Stimulated activated CD4-positive, alpha-beta T cell treated with anti-CD3 and anti-CD28 coated beads, Interleukin-2, amount 100 ng/mL, for 4 hours (primary cell): Measurements from ENCODE around the gene CSNK1E.
A peak's percentile ranks its signal among the peaks of the same experiment; 100 is the strongest.

ENCODE experiments used
- DNase-seq: peaks from one replicate; pipeline ENCODE4 v3.0.0-alpha.2; 2020; ENCODE audit warnings: low read depth

Gene CSNK1E

DNA sequence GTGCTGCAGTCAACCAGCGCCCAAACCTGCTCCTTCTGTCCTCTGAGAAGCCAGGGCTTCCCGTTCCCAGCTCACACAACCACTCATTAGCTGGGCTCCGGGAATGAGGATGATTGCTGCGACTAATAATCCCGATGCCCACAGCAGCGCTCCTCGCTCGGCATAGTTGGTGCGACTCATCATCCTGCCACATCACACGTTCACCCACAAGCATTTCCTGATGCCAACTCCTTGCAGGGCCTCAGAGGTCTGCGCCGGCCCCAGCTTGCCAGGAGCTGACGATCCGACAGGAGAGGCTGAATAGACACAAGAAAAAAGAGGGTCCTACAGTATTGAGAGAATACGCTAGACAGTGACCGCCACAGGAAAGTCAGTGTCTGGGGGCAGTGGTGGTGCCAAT lies 10.6 kb upstream of the CSNK1E start:
- DNase-seq = no peak

- no peak for DNase-seq
These were observed 10.2 kb upstream of the CSNK1E start for GRCh38 chr22:38327396-38327795.

DNA sequence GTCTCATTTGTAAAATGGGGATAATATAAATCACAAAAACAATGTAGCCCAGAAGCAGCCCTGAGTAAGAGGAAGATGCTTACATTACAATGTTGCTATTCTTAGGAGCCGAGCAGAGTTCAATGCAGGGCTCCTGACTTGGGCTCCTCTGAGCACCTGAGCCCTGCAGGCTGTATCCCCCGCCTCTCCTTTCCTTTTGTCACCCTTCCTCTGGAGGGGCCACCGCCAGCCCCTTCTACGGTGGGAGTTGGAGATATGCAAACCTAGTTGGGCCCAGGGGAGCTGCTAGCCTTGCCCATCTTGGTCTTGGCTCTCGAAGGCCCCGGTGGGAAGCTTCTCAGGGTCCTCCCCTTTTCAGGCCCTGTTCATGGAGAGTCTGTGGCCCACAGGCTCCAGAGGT lies 8.4 kb upstream of the CSNK1E start:
- no peak for DNase-seq

DNA sequence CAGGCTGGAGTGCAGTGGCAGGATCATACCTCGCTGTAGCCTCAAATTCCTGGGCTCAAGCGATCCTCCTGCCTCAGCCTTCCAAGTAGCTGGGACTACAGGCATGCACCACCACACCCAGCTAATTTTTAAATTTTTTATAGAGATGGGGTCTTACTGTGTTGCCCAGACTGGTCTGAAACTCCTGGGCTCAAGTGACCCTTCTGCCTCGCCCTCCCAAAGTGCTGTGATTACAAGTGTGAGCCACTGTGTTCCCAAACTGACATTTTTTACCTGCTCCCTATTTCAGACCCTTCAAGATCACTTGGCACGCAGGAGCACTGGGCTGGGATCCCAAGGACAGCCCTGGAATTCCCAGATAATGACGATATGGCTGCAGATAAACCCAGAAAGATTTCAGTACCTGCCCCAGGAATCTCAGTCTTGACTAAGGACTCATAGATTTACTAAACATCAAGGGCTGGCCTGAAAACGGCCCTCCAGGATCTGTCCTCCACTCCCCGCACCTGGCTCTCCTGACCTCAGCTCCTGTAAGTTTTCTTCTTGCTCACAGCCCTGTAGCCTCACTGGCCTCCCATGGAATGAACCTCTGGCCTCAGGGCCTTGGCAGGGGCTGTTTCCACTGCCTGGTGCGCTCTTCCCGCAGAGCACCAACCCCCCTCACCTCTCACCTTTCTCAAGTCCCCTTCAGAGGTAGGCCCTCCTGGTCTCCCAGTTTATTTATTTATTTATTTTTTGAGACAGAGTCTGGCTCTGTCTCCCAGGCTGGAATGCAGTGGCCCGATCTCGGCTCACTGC lies 3.6 kb upstream of the CSNK1E start:
- no peak for DNase-seq

DNA sequence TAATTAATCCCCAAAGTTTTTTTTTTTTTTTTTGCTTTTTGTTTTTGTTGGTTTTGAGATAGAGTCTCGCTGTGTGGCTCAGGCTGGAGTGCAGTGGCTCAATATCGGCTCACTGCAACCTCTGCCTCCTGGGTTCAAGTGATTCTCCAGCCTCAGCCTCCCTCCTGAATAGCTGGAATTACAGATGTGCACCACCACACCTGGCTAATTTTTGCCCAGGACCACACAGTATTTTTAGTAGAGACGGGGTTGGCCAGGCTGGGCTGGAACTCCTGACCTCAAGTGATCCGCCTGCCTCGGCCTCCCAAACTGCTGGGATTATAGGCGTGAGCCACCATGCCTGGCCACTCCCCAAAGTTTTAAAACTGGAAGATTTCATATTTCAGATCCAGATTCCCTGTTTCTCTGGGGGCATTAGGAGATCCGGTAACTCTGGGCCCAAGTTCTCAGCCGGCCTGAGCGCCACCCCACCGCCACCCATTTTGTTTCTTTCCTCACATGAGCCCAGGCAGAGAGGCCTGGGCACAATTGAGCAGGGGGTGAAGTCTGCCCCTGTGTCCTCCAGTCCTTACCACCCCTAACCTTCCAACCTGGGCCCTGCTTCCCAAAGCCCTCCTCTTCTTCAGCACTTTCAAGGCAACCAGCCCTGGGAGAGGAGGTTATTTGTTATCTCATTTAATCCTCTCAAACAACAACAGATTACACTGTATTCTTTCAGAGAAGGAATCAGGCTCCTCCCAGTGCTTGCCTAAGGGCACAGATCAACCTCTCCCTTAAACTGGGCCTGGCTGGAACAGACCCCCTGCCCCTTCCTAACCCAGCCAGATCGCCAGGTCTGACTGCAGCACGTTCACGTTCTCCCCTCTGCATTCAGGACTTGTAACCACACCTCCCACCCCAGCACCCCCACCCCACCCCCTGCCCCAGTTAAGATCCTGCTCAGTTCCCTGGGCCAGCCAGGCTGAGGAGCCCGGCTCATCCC lies 1.9 kb upstream of the CSNK1E start:
- DNase-seq = no peak

DNA sequence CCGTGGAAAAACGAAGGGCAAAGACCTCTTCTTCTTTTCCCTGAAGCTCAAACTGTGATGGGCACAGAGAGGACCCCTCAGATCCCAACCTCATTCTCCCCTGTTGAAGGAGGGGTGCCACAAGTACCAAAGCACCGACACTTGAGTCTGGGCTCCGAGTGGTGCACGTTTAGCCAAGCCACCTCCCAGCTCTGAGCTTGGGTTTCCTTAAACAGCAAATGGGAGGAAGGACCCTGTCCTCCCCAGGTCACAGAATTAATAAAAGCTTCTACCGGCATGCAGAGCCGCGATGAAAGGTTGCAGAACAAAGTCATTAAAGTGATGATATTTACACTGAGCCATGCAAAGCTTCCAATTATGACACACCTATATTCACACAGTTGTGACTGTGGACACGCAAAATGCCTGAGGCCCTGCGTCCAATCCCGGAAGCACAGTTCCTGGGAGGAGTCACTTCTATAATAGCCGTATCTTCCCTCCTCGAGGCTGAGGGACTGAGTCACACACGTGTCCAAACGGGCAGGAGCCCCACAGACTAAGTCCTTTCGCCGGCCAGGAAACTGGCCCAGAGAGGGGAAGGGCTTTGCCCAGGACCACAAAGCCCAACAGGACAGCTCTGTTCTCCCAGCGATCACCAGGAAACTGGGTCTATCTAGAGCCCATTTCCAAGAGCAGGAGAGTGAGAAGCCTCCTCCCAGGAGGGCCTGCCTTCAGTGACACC lies 922 bp upstream of the CSNK1E start:
- DNase-seq = no peak

- peak; percentile 43 for DNase-seq
These were observed 690 bp downstream of the CSNK1E start for GRCh38 chr22:38316364-38317121.

DNA sequence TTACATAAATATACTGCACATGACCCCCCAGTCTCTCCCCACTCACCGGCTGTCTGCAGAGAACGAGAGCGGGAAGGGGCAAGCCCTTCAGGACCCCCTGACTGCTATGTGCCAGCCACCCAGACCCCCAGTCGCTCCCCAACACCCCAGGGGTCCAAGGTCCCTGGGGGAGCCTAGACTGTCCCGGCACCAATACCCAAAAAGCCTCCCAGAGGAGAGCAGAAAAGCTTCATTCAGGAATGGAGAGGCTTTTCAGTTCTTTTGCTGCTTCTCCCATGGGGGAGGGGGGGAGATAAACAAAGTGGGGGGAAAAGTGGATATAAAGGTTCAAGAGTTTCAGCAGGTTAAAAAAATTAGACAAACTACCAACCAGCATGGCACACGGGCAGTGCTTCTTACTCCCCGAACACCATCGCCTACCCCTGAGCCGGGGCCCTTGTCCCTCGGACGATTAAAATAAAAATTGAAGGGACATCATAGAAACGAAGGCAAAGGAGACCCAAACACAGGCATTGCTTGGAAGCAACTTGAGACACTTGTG lies 1.3 kb downstream of the CSNK1E start:
- DNase-seq = no peak

DNA sequence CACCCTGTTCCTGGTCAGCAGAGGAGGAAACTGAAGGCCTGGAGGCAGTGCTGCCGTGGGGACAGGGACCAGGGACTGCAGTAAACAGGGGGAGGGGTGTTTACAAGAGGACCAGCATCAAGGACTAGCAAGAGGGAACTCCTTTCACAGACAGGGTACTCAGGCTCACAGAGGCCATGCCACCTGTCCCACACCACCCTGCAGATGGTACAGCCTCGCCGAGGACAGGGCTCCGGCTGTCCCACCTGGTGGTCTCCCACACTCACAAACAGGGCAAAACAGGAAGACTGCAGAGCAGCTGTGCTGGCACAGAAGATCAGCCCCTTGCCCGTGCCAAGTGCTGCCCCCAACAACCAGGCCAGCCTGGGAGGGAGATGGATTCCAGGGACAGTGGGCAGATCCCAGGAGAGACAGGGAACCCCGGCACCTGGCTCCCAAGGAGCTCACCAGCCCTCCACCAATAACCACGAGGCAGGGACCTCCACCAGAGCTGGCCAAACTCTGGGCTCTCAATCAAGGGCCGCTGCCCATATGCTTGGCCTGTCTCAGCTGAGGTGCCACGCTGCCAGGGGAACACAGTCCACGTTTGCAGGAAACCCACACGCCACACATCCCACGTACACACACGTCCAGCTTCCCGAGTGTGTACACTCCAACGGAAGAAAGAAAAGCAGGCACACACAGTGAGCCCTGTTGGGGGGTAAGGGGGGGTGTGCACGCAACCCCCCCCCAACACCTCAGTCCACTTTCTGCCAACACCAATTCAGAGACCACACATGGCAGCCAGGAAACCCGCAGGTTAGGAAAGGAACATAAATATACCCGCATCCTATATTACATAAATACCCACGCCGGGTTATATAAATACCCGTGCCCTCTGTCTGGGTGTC lies 2.1 kb downstream of the CSNK1E start:
- no peak for DNase-seq

GRCh38 chr22:38314051-38314932 lies 2.9 kb downstream of the CSNK1E start:
- no peak for DNase-seq

- DNase-seq = no peak
These were observed 3.8 kb downstream of the CSNK1E start for GRCh38 chr22:38313384-38313955.

- no peak for DNase-seq
These were observed 4.9 kb downstream of the CSNK1E start for GRCh38 chr22:38312261-38312800.

DNA sequence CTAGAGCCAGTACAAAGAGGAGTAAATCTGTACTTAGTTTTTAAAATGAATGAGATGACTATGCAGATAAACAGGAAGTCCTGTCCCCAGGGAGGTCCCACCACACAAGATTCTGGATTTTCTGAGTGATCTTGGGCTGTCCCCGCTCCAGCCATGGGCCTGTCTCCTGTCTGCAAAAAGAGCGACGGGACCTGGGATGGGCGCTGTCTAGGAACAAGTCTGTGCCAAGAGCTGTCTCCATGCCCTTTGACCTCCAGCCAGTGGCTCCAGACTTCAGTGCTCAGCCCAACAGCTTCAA lies 6.0 kb downstream of the CSNK1E start:
- DNase-seq = no peak

DNA sequence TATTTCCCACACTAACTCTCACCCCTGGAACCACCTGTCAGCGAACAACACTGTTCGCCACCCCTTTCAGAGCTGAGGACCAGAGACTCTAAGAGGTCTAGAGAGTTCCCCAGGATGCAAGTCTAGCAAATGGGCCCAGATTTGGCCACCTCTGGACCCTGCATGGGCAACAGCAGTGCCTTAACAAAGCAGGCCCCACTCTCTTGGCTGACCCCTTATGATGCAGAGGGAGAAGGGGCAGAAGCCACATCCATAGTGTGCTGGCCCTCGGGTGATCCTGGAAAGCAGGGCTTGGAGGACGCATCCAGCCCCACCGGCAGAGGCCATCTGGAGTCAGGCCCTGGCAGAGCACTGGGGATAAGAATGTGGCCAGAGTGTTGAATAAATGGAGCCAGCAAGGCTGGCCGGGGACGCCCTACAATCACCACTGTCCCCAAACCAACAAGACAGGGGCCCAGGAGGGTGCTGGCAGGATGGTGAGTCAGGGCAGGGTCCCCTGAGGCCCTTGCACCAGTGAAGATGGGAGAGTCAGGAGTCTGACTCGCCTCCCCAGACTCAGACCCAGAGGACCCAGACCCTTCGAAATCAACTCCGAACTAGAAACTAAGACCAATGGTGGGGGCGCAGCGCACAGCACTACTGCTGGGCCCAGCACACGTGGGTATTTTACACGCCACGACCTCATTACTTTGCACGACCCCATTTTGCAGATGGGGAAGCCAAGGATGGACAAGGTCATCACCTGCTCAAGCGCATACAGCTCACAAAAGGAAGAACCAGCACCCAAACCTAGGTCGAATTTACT lies 6.5 kb downstream of the CSNK1E start:
- no peak for DNase-seq

- no peak for DNase-seq
These were observed 7.4 kb downstream of the CSNK1E start for GRCh38 chr22:38309614-38310517.

DNA sequence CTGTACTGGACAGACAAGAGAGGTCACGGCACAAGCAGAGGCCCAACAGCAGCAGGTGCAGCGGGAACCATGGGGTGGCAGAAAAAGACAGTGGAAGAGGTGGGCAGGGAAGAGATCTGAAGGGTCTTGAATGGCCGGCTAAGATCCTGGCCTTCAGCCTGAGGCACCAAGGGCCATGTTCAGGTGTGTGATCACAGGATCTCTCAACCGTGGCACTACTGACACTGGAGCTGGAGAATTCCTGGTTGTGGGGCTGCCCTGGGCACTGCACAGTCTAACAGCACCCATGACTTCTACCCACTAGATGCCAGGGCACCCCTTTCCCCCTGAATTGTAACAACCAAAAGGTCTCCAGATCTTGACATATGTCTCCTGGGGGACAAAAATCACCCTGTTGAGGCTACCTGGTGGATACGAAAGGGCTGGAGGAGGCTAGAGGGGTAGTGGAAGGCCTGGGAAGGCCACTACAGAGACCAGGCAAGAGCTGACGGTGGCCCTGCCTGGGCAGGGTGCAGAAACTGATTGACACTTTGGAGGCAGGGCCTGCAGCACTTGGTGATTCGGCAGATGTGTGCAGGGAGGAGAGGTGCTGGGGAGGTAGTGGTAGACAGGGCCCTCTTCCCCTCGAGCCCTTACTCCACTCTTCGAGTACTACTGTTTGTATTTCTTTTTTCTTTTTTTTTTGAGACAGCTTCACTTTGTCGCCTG lies 8.3 kb downstream of the CSNK1E start:
- DNase-seq = no peak
